ENCODE data around the gene SERPINH1.
A peak's percentile ranks its signal among the peaks of the same experiment; 100 is the strongest.

Gene SERPINH1

DNA sequence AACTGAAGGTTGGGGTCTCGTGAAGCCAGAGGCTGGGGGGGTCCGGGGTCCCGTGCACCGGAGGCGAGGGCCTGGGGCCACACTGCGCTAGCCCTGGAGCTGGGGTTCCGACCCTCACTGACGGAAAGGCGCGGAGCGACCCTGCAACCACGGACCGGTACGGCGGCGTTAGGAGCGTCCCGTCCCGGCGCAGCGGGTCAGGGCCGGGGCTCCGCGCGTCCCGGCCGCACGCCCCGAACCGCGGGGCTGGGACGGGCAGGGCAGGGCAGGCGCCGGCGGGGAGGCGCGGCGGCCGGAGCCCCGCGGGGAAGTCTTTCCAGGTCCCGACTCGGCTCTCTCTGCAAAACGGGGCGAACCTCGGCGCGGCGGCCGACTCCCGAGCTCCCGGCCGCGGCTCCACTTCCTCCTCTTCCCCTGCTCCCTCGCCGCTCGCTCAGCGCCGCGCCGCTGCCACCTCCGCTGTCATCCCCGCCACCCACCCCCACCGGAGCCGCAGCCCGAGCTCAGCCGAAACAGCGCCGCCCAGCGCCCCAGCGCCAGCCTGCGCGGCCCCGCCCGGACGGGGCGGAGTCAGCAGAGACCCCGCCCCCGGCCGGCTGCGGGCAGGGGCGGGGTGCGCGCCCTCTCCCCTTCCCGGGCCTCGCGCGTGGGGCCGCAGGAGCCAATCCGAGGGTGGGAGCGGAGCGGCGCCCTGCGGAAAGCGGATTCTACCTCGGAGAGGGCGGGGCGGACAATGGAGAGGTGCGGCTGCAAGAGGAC lies 36.4 kb upstream of the SERPINH1 start, which contains the start of gene GDPD5:
GDPD5 (minus strand) TSS at position 509 of the 759 bp plus-strand sequence. CDS start 48,206 bp downstream, outside the sequence.
- ATAC-seq (replicated peaks) (peak; percentile 83), DNase-seq (peak; percentile 72 to 83 (median 80))
- Mint-ChIP-seq H3K27me3 (no peaks in the 10 kb centered on the region), H3K36me3 (ENCODE audit: insufficient read depth) (no peaks in the 10 kb centered on the region), H3K4me1 (ENCODE audit: low read depth in 2 of 2) (peaks cover 34 to 38% of the 10 kb centered on the region in 2 donors), H3K9me3 (no peaks in the 10 kb centered on the region), H3K4me3 (peak within 1 kb of the TSS; percentile 79 to 82), H3K27ac (peak within 1 kb of the TSS; percentile 38 to 88)

DNA sequence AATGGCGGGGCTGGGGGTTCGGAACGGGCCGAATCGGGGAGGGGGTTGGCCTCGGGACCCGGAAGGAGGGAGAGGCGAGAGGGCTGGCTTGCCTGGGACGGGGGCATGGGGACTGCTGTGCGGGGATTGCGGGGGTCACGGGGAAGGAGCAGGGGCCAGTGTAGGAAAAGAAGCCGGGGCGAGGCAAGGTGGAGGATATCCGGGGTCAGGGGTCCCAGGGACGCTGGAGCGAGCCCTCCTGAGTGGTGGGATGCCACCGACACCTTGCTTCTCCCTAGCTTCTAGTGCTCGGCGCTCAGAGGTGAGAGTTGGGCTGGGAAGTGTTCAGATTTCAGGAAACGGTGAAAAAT lies 35.9 kb upstream of the SERPINH1 start:
- DNase-seq (no peak), ATAC-seq (replicated peaks) (no peak)
- H3K36me3 Mint-ChIP-seq (ENCODE audit: insufficient read depth), result no peaks in the 10 kb centered on the region
- H3K4me3 Mint-ChIP-seq, result peak overlapping the region; percentile 79 to 82
- H3K27ac Mint-ChIP-seq, result peak overlapping the region in 1 of 2 donors; percentile 15
- no peaks in the 10 kb centered on the region for H3K9me3 Mint-ChIP-seq
- peaks cover 31 to 38% of the 10 kb centered on the region in 2 donors for H3K4me1 Mint-ChIP-seq (ENCODE audit: low read depth in 2 of 2)
- H3K27me3 Mint-ChIP-seq, result no peaks in the 10 kb centered on the region

DNA sequence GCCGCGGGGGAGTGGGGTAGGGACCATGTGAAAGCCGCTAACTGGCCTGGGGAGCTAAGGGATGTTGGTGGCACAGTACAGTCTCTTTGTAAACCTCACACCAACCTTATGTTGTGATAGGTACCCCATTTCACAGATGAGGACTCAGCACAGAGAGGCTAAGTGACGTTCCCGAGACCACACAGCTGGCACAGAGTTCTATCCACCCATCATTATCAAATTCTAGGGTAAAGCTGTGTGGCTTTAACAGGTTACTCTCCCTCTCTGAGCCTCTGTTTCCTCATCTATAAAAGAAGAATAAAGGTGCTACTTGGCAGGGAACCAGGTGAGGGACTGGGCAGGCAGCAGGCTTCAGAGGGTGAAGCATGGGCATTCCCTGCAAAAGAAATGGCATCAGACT lies 34.9 kb upstream of the SERPINH1 start:
- Mint-ChIP-seq H3K27ac (peak overlapping the region in 1 of 2 donors; percentile 36), H3K36me3 (ENCODE audit: insufficient read depth) (no peaks in the 10 kb centered on the region), H3K4me1 (ENCODE audit: low read depth in 2 of 2) (peaks cover 32 to 40% of the 10 kb centered on the region in 2 donors), H3K27me3 (no peaks in the 10 kb centered on the region), H3K4me3 (peak overlapping the region; percentile 79 to 82), H3K9me3 (no peaks in the 10 kb centered on the region)
- DNase-seq (no peak), ATAC-seq (replicated peaks) (no peak)

DNA sequence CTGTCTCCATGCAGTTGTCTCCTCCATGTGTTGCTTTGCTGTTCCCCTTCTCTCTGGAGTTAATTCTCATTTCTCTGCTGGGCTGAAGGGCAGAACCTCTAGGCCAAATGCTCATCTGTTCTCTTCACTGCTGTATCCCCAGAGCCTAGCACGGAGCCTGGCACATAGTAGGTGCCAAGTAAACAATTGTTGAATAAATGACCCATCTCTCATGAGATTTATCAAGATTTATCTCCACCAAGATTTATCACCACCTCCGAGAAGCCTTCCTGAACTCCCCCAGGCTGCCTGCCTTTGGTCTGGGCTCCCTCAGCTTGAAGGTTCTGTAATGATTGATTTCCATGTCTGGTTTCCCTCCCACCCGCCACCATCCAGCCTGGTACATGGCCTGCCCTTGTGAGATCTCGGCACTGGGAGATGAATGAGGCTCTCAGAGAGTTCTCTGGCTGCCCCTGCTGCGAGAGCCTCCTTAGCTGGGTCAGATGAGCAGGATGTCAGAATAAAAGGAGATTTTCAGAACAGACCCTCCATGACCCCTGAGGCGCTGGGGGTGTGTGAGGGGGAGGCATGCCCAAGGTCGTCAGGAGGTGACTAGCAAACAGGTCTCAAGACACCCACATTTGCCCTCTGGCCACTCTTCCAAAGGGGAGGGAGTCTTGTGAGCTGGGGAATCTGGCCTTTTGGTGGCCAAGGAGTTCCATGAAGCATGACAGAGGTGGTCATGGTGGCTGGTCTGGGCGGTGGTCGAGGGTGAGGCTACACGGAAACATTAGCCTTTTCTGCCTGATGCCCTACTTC lies 33.9 kb upstream of the SERPINH1 start:
- no peak overlapping the region for H3K27ac Mint-ChIP-seq
- H3K4me3 Mint-ChIP-seq, result peak overlapping the region; percentile 10 to 16
- DNase-seq (no peak), ATAC-seq (replicated peaks) (no peak)
- H3K27me3 Mint-ChIP-seq, result no peaks in the 10 kb centered on the region
- H3K36me3 Mint-ChIP-seq (ENCODE audit: insufficient read depth), result no peaks in the 10 kb centered on the region
- no peaks in the 10 kb centered on the region for H3K9me3 Mint-ChIP-seq
- peaks cover 29 to 36% of the 10 kb centered on the region in 2 donors for H3K4me1 Mint-ChIP-seq (ENCODE audit: low read depth in 2 of 2)

DNA sequence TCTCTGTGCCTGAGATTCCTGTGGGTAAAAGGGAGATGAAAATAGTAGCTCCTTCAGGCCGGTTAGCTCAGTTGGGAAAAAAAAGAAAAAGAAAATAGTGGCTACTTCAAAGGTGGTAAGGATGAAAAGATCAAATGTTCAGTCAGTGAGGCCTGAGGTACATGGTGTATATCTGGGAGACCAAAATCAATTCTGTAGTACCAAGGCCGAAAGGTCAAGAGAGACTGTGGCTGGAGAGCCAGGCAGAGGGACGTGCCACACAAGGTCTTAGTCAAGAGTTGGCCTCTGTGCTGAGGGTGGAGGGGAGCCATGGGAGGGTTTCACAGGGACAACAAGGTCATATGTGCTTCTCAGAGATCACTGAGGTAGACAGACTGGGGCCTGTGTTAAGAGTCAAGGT lies 31.5 kb upstream of the SERPINH1 start:
- ATAC-seq (replicated peaks) (no peak), DNase-seq (no peak)
- Mint-ChIP-seq H3K4me1 (ENCODE audit: low read depth in 2 of 2) (peaks cover 18 to 23% of the 10 kb centered on the region in 2 donors), H3K9me3 (no peaks in the 10 kb centered on the region), H3K4me3 (no peak overlapping the region), H3K27ac (peak overlapping the region in 1 of 2 donors; percentile 0), H3K27me3 (no peaks in the 10 kb centered on the region), H3K36me3 (ENCODE audit: insufficient read depth) (no peaks in the 10 kb centered on the region)

DNA sequence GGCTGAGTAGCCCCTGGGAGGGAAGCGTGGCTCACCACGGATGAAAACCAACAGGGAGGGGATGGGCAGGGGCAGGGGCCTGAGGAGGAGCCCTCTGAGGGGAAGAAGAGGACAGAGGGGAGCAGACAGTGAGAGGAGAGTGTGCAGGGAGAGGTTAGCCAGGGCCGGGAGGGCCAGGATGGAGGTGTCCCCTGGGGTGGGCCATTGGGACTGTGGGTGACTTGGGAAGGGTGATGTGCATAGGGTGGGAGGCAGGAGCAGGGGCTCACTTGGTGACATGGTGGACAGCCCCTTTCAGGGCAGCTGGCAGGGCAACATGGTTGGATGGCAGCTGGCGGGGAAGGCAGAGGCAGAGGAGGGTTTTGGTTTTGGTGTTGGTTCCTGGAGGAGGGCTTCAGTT lies 30.7 kb upstream of the SERPINH1 start:
- H3K27ac Mint-ChIP-seq, result peak overlapping the region in 1 of 2 donors; percentile 0
- DNase-seq (no peak), ATAC-seq (replicated peaks) (no peak)
- peaks cover under 1% of the 10 kb centered on the region for H3K36me3 Mint-ChIP-seq (ENCODE audit: insufficient read depth)
- H3K27me3 Mint-ChIP-seq, result no peaks in the 10 kb centered on the region
- H3K9me3 Mint-ChIP-seq, result no peaks in the 10 kb centered on the region
- peaks cover 20 to 29% of the 10 kb centered on the region in 2 donors for H3K4me1 Mint-ChIP-seq (ENCODE audit: low read depth in 2 of 2)
- no peak overlapping the region for H3K4me3 Mint-ChIP-seq

DNA sequence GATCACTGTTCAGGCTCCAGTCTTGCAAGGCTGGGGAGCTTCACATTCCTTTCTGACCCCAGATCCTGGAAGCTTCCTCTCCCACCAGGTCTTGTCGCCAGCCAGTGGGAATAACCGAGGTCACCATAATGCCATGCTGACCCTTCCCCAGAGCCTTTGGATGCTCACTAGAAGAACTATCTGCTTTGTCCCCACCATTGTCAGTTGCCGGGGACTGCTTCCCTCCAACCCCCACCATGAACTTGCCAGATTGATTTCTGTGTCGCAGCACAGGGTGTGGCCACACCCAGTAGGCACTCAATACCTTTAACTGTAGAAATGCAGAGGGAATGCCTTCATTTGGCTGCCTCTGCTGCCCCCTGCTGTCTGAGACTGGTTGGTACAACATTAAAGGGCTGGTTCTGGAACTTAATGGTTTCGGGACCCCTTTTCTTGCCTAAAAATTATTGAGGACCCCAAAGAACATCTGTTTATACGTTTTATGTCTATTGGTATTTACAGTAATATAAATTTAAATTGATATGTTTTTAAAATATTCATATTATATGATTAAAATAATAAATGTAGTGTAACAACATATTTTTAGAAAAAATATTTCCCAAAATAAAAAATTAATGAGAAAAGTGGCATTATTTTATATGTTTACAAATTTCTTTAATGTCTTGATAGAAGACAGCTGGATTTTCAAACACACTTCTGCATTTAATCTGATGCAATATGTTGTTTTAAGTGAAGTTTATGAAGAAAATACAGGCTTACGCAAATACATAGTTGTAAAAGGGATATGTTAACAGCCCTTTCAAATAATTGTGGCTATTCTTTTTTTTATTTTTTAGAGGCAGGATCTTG lies 29.6 kb upstream of the SERPINH1 start:
- Mint-ChIP-seq H3K9me3 (no peaks in the 10 kb centered on the region), H3K27ac (peak overlapping the region; percentile 0 to 29), H3K27me3 (no peaks in the 10 kb centered on the region), H3K4me1 (ENCODE audit: low read depth in 2 of 2) (peaks cover 29 to 35% of the 10 kb centered on the region in 2 donors), H3K36me3 (ENCODE audit: insufficient read depth) (peaks cover 2% of the 10 kb centered on the region), H3K4me3 (peak overlapping the region in 1 of 2 donors; percentile 24)
- DNase-seq (peak; percentile 80 to 86 (median 83)), ATAC-seq (replicated peaks) (peak; percentile 71)

DNA sequence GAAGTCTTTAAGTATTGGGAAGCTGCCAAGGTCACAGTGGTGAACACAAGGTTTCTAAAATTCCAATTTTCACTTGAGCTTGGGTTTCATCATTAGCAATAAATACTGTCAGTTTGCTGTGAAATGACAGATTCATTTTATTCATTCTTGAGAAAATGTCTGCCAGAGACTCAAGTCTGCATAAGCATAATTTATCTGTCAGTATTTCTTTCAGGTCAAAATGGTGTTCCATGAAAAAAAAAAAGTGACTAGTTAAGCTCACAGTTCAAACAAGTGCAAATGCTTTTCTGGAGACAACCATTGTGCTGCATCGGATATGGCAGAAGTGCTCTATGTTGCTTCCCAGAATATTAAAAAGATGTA lies 28.2 kb upstream of the SERPINH1 start:
- Mint-ChIP-seq H3K27me3 (no peaks in the 10 kb centered on the region), H3K4me3 (no peak overlapping the region), H3K36me3 (ENCODE audit: insufficient read depth) (peaks cover 2% of the 10 kb centered on the region), H3K9me3 (no peaks in the 10 kb centered on the region), H3K4me1 (ENCODE audit: low read depth in 2 of 2) (peaks cover 42 to 44% of the 10 kb centered on the region in 2 donors), H3K27ac (no peak overlapping the region)
- ATAC-seq (replicated peaks), result no peak
- DNase-seq, result no peak

DNA sequence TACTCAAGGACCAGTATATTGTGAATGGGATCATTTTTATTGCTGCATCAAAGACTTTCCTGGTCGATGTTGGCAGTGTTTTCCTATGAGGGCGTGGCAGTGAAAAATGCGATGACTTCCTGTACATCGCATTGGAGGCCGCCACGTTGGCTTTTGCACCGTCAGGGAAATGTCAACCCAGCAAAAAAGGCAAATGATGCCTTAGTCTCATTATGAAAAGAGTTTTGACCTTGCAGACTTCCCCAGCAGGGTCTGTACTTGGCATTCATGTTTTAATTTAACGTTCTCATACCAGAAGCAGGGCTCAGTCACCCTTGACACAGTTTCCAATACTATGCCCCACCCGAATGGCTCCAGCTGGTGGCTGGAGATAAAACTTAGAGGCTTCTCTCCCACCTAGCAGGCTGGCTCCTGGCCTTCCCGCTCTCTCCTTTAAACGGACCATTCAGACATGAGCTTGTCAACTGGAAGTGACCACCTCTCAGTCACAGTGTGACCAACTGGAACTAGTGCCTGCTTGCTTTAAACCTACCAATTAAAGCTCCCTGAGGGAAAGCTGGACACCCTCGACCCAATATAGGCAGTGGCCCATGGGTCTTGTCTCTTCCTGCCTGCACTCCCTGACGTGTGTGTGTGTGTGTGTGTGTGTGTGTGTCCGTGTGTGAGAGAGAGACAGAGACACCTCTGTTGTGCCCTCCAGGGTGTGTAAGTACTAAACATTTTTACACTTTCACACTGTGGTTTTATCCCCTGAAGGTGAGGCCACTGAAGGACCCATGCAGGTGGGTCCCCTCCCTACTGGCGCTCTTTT lies 27.6 kb upstream of the SERPINH1 start:
- peak overlapping the region; percentile 33 to 74 for H3K4me3 Mint-ChIP-seq
- peaks cover 42 to 44% of the 10 kb centered on the region in 2 donors for H3K4me1 Mint-ChIP-seq (ENCODE audit: low read depth in 2 of 2)
- H3K27me3 Mint-ChIP-seq, result no peaks in the 10 kb centered on the region
- peak overlapping the region in 1 of 2 donors; percentile 25 for H3K27ac Mint-ChIP-seq
- peaks cover 2% of the 10 kb centered on the region for H3K36me3 Mint-ChIP-seq (ENCODE audit: insufficient read depth)
- no peak for DNase-seq
- no peaks in the 10 kb centered on the region for H3K9me3 Mint-ChIP-seq
- no peak for ATAC-seq (replicated peaks)

DNA sequence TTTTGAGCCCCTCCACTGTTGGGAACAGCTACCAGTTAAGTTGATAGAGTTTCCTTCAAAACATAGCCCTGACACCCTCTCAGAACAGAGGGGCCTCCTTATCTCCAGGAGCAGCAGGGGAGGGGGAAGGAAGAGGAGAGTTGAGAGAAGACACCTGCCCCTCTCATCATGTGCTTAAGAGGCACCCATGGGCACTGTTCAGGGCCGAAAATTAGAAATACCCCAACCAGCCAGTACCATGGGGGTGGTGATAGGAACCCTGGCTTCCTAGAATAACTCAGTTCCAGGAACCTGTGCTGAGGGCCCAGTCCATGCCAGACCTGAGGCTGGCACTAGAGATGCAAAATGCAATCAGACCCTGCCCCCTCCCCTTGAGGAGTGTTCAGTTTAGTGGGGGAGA lies 27.0 kb upstream of the SERPINH1 start:
- H3K4me3 Mint-ChIP-seq, result peak overlapping the region; percentile 33 to 74
- peak overlapping the region in 1 of 2 donors; percentile 25 for H3K27ac Mint-ChIP-seq
- peaks cover 2% of the 10 kb centered on the region for H3K36me3 Mint-ChIP-seq (ENCODE audit: insufficient read depth)
- ATAC-seq (replicated peaks), result no peak
- H3K9me3 Mint-ChIP-seq, result no peaks in the 10 kb centered on the region
- H3K27me3 Mint-ChIP-seq, result no peaks in the 10 kb centered on the region
- no peak for DNase-seq
- peaks cover 42 to 44% of the 10 kb centered on the region in 2 donors for H3K4me1 Mint-ChIP-seq (ENCODE audit: low read depth in 2 of 2)

DNA sequence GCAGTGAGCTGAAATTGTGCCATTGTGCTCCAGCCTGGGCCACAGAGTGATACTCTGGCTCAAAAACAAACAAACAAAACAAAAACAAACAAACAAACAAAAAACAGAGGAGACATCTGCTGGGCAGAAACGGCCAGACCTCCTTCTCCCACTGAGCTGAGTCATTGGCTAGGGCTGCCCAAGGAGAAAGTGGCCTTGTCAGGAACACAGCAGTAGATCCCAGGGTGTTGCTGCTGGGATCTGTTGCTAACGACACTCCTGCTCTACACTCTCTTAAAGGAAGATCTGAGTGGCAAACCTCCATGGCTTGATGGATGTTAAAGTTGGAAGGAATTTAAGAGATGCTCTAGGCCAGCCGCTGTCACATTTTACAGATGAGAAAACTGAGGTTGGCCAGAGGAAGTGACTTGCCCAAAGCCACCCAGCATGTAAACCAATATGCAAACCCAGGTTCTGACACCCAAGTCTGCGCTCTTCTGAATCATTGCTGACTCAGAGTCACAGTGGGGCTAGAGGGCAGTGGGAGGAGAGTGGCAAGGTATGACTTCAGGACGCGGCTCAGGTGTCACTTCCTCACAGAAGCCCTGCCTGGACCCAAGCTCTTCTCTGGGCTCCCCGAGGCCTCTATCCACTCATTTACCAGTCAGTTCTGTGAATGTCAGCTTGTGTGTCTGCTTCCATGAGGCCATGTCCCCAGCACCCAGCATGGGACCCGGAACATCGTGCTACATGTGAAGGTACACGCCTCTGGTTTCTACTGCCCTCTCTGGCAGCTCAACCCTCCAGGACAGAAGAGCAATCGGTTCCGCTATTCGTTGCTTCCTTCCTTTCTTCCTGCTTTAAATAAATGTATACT lies 25.0 kb upstream of the SERPINH1 start:
- Mint-ChIP-seq H3K4me1 (ENCODE audit: low read depth in 2 of 2) (peaks cover 35 to 36% of the 10 kb centered on the region in 2 donors), H3K9me3 (no peaks in the 10 kb centered on the region), H3K27ac (peak overlapping the region; percentile 16 to 85), H3K4me3 (peak overlapping the region; percentile 41 to 74), H3K36me3 (ENCODE audit: insufficient read depth) (peaks cover 2% of the 10 kb centered on the region), H3K27me3 (no peaks in the 10 kb centered on the region)
- DNase-seq, result peak; percentile 34 to 48 (median 44)
- ATAC-seq (replicated peaks), result peak; percentile 87

DNA sequence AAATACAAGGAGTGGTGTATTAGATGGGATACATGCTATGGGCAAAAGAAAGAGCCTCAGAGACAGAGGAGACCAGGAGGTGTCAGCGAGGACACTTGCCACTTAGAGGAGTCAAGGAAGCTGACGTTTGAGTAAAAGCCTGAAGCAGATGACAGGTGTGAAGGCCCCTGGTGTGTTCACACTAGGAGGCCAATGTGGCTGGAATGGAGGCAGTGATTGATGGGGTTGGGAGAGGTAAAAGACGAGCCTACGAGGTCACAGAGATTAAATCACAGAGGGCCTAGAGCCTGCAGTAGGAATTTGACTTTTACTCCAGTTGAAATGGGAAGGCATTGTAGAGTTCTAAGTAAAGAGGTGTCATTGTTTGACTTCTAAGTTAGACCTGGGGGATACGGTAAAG lies 24.3 kb upstream of the SERPINH1 start:
- Mint-ChIP-seq H3K4me1 (ENCODE audit: low read depth in 2 of 2) (peaks cover 31 to 32% of the 10 kb centered on the region in 2 donors), H3K9me3 (no peaks in the 10 kb centered on the region), H3K27me3 (no peaks in the 10 kb centered on the region), H3K36me3 (ENCODE audit: insufficient read depth) (peaks cover 2% of the 10 kb centered on the region), H3K4me3 (peak overlapping the region; percentile 41 to 74), H3K27ac (peak overlapping the region; percentile 16 to 85)
- peak; percentile 4 for ATAC-seq (replicated peaks)
- no peak for DNase-seq

Measured in effector memory CD8-positive, alpha-beta T cell (primary cell).